GM18868 (cell line): ENCODE results near the gene CPPED1.
"Not testable (repeated sequence)": the region's sequence is repeated elsewhere in the genome, so short reads cannot be mapped to it uniquely, and the experiment has no call there.

Experiments used
- ATAC-seq: cut with Tn5 transposase; IDR thresholded peaks from one replicate; pipeline ENCODE4 v1.9.1; 2021; ENCODE audit warnings: mild to moderate bottlenecking, moderate library complexity; ENCODE audit not compliant: unreplicated experiment

Gene CPPED1, protein sequence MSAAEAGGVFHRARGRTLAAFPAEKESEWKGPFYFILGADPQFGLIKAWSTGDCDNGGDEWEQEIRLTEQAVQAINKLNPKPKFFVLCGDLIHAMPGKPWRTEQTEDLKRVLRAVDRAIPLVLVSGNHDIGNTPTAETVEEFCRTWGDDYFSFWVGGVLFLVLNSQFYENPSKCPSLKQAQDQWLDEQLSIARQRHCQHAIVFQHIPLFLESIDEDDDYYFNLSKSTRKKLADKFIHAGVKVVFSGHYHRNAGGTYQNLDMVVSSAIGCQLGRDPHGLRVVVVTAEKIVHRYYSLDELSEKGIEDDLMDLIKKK

DNA sequence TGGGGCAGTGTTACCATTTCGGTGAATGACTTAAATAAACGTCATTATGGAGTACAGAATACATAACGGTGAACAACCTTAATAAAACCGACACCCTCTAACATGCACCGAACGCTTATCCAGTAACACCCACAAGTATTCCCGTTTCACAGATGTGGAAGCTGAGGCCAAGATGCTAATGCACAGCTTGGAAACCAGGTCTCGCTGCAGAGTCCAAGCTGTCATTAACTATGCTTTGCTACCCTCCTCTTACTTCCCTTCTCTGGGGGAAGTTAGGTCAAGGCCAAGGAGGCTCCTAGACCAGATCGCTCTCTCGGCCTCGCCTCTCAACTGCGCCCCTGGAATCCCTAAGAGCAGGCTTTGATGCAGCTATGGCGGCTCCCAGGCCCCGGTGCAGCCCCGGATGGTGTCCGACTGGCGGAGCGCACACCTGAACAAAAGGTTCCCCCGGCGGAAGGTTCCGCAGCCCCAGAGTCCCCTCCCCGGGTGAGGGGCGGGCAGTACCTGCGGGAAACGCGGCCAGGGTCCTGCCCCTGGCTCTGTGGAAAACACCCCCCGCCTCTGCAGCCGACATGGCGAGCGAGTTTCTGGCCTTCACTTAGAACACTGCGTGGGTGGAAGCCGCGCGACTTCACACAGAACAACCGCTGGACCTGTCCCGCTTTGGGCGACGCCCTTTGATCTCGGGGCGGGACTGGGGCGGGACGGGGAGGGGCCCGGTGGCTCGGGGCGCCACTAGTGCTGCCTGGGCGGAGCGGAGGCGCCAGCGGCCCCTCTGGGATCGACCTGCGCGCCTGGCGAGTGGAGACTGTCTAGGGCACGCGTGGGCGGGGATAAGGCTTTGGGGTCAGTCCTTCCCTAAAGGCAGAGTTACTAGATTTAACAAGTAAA, at the start of gene CPPED1:
Gene CPPED1, minus strand, starts transcription at position 685 of the 891 bp plus-strand sequence. Its CDS starts 111 bp downstream, at position 574.
- peak; percentile 89 for ATAC-seq

DNA sequence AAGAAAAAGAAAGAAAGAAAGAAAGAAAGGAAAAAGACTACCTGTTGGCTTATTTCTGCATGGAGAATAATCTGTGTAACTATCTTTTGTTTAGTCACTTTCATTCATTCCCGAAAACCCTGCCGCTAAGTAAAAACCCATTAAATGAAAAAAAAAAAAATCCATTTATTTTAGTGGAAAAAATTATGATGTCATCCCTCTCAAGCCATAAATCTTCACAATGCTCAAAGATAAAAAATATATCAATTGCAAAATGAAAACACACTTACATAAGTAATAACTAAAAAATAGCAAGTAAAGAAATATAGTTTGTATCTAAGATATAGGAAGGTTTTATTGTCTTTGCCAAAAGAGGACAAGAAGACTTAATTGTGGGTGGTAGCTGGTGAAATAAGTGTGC, 46.5 kb upstream of the CPPED1 start:
- ATAC-seq = no peak

DNA sequence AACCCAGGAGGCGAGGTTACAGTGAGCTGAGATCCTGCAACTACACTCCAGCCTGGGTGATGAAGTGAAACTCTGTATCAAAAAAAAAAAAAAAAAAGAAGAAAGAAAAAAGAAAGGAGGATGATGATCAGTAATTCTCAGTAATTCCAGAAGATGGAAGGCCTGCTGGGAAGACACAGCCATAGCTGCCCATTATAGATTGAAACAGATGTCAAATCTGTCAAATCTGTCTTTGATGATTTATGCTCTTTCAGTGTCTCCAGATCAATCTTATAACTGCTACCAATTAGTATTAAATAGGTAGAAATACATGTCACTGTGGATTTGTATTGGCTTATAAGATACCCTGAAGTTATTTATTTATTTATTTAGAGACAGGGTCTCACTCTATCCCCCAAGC, 42.9 kb upstream of the CPPED1 start:
- no peak for ATAC-seq

DNA sequence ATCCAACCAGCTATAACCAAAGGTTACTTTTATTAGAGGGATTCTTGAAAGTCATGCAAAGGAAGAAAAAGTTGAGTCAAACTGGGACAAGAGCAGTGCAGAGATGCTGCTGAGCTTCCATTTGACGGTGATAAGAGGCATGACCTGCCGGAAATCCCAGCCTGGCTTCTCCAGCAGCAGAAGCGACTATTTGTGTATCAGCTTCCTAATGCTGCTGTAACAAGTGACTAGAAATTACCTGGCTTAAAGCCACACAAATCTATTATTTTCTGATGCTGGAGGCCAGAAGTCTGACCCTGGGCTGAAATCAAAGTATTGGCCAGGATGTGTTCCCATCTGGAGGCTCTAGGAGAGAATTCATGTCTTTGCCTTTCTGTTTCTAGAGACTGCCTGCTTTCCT, 41.6 kb upstream of the CPPED1 start:
- no peak for ATAC-seq

DNA sequence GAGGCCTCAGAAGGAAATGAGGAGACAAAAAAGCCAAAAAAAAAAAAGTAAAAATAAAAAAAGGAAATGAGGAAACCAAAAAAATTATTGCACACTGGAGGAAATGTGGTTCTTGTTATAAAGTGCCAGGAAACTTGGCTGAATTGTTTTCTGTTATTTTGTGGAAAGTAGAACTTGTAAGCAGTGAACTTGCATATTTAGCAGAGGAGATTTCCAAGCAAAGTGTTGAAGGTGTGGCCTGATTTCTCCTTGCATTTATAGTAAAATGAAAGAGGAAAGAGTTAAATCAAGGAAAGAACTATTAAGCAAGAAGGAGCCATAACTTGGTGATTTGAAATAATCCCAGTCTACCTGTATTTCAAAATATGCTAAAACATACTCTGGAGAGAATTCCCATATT, 34.1 kb upstream of the CPPED1 start:
- no peak for ATAC-seq

DNA sequence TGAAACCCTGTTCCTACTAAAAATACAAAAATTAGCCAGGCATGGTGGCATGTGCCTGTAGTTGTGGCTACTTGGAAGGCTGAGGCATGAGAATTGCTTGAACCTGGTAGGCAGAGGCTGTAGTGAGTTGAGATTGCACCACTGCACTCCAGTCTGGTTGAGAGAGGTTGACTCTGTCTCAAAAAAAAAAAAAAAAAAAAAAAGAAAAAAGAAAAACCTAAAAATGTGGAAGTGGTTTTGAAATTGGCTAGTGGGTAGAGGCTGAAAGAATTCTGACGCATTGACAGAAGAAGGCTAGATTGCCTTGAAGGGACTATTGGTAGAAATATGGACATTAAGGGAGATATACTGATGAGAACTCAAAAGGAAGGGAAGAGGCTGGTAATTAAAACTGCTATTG, 33.6 kb upstream of the CPPED1 start:
- ATAC-seq = no peak

DNA sequence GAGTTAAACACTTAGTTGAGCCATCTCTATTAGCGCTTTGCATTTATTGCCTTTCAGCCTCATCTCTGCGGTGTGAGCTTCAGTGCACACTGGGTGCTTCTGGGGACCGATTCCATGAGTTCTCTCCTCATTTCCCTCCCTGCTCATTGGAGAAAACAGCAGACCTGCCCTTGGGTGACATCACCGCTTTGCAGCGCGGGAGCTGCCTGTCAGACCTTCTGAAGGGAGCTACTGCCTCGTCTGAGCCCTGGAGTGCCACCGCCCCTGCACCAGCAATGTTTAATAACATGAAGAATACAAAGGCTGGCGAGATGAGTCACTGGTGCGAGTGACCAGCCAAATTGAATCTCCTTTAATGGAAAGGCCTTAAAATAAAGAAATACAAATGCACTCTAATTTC, 30.2 kb upstream of the CPPED1 start:
- ATAC-seq = no peak

DNA sequence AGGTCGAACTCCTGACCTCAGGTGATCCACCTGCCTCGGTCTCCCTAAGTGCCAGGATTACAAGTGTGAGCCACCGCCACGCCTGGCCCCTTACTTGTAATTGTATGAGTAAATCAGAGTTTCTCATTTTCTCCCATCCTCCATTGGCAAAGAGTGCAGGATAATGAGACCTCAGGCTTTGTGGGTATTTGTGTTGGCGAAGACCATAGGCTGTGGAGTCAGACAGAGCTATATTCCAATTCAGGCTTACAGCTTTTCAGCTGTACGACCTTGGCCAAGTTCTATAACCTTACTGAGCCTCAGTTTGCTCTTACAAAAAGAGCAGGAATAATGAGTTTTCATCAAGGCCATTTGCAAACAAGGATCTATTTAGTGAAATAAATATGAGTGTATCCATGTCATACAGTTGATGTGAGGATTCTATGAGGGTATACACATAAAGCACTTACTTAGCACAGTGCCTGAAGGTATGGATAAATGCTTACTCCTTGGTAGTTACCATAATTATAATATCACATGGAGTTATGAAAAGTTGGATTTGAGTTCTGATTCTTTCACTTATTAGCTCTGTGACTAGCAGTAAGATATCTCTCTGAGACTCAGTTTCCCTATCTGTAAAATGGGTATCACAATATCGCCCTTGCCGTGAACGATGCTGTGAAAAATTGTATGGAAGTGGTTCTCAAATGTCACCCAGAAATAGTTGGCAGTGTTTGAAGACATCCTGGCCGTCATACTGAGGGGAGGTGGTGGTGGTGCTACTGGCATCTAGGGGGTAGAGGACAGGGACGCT, 25.6 kb upstream of the CPPED1 start:
- no peak for ATAC-seq

DNA sequence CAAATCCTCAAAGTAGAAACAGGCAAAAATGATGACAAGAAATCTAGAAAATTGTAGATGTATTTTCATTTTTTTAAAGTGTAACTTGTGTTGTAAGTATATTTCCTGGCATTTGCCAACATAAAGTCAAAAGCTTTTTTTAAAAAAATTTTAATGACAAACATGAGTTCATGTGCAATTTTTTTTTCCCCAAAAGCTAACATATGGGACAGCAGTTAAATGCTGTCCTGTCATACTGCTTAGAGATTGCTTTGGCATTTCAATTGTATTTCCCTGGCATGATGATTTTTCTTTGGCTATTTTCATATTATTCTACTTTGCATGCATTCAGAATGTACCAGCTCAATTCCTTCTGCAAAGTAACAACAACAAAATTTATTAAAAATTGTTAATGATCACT, 24.5 kb upstream of the CPPED1 start:
- ATAC-seq = no peak

DNA sequence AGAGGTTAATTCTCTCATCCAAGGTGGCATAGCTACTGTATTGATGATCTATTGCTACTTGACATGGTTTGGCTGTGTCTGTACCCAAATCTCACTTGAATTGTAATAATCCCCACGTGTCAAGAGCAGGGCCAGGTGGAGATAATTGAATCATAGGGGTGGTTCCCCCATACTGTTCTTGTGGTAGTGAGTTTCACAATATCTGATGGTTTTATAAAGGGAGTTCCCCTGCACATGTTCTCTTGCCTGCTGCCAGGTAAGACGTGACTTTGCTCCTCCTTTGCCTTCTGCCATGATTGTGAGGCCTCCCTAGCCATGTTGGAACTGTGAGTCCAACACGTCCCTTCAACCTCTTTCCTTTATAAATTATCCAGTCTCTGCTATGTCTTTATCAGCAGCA, 22.9 kb upstream of the CPPED1 start:
- no peak for ATAC-seq

DNA sequence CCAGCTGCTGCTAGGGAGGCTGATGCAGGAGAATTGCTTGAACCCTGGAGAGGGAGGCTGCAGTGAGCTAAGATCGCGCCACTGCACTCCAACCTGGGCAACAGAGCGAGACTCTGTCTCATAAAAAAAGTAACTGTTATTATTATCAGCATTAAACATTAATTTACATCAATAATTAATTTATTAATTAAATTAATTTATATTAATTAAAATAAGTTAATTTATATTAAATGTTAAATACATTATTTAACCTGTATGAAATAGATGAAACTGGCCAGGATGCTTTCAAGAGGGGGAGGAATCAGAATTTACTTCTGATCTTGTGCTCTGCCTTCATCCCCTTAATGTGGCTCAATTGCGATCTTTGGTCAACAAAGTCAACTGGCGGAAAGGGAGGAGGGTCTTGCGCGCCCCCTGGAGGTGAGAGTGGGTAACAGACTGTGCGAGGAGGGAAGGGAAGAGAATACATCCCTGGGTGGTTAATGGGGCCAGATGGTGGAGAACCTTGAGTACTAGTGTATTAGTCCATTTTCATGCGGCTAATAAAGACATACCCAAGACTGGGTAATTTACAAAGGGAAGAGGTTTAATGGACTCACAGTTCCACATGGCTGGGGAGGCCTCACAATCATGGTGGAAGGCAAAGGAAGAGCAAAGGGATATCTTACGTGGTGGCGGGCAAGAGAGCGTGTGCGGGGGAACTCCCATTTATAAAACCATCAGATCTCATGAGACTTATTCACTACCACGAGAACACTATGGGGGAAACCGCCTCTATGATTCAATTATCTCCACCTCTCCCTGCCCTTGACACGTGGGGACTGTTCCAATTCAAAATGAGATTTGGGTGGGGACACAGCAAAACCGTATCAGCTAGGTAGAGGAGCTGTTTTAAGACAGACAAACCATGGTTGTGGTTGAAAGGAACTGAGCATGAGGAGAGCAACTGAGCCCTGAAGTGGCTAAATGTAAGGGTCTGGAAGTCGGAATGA, 15.7 kb upstream of the CPPED1 start:
- no peak for ATAC-seq

DNA sequence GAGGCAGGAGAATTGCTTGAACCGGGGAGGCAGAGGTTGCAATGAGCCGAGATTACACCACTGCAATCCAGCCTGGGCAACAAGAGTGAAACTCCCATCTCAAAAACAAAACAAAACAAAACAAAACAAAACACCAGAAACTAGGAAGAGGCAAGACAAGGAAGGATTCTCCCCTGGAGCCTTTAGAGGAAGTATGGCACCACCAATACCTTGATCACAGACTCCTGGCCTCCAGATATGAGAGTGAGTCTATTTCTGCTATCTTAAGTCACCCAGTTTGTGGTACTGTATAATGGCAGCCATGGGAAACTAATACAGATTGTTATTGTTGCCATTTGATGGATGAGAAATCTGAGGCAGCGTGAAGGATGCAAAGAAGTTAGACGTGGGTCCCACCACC, 14.6 kb upstream of the CPPED1 start:
- ATAC-seq = no peak

DNA sequence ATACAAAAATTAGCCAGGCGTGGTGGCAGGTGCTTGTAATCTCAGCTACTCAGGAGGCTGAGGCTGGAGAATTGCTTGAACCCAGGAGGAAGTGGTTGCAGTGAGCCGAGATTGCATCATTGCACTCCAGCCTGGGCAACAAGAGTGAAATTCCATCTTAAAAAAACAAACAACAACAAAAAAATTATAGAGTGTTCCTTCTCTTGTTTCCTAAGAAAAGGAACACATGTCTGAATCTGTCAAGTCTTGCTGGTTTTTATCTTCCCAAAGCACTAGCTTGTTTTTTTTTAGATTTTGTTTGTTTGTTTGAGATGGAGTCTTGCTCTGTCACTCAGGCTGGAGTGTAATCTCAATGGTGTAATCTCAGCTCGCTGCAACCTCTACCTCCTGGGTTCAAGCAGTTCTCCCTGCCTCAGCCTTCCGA, 13.1 kb upstream of the CPPED1 start:
- ATAC-seq = not testable (repeated sequence)

DNA sequence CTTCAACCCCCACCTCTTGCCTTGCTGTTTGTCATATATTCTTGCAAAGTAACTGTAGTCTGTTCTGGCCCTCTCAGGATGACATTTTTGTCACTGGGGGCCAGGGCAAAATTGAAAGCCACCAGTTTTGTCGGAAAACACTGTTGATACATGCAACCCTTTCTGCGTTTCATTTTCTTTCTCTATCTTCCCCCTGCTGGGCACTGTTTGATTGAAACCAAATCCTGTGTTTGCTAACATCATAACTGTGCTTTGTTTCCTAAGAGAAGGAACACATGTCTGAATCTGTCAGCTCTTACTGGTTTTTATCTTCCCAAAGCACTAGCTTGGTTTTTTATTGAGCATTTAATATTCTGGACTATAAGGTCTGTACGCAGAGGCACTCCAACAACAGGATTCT, 11.7 kb upstream of the CPPED1 start:
- no peak for ATAC-seq

DNA sequence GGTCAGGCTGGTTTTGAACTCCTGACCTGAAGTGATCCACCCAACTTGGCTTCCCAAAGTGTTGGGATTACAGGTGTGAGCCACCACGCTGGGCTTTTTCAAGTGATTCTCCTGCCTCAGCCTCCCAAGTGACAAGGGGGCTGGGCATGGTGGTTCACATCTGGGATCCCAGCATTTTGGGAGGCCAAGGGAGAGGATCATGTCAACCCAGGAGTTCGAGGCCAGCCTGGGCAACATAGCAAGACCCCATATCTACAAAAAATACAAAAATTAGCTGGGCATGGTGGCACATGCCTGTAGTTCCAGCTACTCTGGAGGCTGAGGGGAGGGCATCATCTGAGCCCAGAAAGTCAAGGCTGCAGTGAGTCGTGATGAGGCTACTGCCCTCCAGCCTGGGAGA, 10.0 kb upstream of the CPPED1 start:
- ATAC-seq = not testable (repeated sequence)

DNA sequence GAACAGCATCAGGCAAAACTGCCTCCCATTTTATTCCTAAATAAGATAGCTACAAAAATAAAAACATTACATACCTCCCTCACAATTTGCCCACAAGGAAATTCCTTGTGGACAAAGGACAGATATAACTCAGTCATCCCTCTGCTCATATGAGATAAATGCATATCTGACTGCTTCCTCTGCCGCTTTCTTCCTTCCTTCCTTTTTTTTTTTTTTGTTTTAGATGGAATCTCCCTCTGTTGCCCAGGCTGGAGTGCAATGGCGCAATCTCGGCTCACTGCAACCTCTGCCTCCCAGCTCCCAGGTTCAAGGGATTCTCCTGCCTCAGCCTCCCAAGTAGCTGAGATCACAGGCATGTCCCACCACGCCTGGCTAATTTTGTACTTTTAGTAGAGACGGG, 9.6 kb upstream of the CPPED1 start:
- not testable (repeated sequence) for ATAC-seq

DNA sequence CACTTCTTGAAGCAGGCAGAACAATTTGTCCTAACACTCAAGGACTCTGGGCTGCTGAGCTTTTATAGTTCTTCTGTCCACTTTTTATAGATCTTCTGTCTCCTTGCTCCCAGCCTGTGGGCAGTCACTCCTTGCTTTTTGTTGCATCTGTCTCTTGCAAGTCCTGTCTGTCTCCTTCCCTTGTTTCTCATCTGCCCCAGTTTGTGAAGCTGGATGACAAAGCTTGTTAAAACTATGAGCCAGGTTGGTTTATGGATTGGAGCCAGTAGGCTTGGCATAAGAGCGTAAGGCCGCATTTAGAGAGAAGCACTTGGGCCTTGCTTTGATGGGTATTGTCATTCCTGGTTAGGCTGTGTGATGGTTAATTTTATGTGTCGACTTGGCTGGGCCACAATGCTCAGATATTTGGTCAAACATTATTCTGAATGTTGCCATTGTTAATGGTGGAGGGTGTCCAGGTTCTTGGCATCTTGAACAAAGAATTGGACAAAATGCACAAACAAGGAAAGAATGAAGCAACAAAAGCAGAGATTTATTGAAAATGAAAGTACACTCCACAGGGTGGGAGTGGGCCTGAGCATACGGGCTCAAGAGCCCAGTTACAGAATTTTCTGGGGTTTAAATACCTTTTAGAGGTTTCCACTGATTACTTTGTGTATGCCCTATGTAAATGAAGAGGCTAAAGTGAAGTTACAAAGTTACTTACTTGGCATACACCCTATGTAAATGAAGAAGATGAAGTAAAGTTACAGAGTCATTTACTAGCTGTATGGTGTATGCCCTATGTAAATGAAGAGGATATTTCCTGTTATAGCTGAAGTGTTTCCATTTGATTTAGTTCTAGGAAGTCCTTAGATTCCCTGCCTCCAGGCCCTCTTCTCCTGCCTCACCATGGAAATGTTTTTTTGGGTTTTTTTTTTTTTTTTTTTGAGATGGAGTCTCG, 8.0 kb upstream of the CPPED1 start:
- no peak for ATAC-seq

DNA sequence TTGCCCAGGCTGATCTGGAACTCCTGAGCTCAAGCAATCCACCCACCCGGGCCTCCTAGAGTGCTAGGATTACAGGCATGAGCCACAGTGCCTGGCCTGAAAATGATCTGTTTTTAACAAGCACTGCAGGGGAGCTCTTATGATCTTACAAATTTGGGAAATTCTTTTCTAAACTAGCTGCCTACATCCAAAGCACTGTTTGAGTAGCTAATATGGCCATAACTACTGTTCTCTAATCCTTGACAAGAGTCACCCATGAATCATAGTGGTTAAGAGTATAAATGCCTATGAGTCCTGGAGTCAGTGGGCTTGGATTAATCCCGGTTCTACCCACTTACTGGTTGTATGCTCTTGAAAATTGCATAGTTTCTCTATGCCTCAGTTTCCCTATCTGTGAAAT, 1.4 kb upstream of the CPPED1 start:
- ATAC-seq = no peak

DNA sequence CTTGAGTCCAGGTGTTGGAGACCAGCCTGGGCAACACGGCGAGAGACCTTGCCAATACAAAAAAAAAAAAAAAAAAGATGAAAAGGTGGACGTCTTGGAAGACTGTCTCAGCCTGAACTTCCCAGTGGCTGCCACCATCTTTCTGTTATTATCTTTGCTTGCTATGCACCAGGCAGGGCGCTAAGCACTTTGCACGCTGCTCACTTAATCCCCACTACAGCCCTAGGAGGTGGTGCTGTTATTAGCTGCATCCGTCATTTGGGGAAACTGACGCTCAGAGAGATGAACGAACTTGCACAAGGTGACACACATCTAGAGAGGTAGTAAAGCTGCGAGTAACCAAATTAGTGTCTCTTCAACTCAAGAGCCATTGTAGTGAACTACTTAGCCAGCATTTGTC, 708 bp upstream of the CPPED1 start:
- no peak for ATAC-seq
